Keratinocyte (primary cell): ENCODE results near the gene GLI3.

Experiments used
- CTCF ChIP-seq, 3 experiments: IDR thresholded peaks in 1 of 3; conservative IDR thresholded peaks in 1 of 3; optimal IDR thresholded peaks in 1 of 3; 2 replicates in 2 of 3; 3 replicates in 1 of 3; pipeline versions ENCODE3 to v1.5.1; 2011; ENCODE audit warnings: low read length in 3 of 3, mild to moderate bottlenecking in 3 of 3, moderate library complexity in 2 of 3, control low read depth in 1 of 3, inconsistent platforms in 1 of 3; ENCODE audit not compliant: insufficient read depth in 2 of 3; ENCODE audit errors: extremely low read depth in 1 of 3
- EZH2 ChIP-seq: IDR thresholded peaks from one replicate; pipeline ENCODE4 v1.6.1; 2012; ENCODE audit warnings: inconsistent platforms, mild to moderate bottlenecking, low read length, moderate library complexity

DNA sequence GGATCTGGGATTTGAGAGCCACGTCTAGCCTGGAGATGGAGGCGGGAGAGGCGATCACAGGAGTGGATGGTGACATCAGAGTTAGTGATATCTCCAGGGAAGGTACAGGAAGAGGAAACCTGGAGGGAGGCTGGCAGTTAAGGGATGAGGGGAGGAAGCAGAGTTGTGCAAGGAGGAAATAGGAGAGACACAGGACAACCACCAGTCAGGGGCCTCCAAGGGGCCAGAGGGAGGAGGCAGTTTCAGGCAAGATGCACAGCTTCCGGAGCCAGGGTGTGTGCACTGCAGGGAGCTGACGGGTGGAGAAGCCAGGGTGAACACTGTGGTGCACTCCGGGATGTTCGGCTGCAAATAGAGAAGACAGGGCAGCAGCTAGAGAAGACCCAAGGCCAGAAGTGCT lies 141.2 kb downstream of the GLI3 start:
- TF ChIP-seq CTCF (optimal IDR thresholded peaks at IDR 0.05 in 1 of 3, IDR thresholded peaks at IDR 0.05 in 1 of 3, conservative IDR thresholded peaks at IDR 0.05 in 1 of 3; ENCODE audit: extremely low read depth in 1 of 3, insufficient read depth in 2 of 3, low read length in 3 of 3) (no peak), EZH2 (no peak)
